Gastroesophageal sphincter (tissue), 4 donors: Measurements from ENCODE around the gene CLCN1. TPM values are rescaled to one million over a fixed set of nuclear protein-coding genes. Genes with fewer than 3 reads are reported as not detected.

Experiments used
- ATAC-seq: fragments of 150-250 bp; one replicate; pipeline ENCODE4 v1.9.1; 2016; ENCODE audit warnings: mild to moderate bottlenecking, moderate library complexity
- H3K27ac ChIP-seq, 4 donors: fragments of 200-600 bp; sonication (generic) in 3 of 4; 1 replicate in 3 of 4; 2 replicates in 1 of 4; pipeline ENCODE4 v1.5.1; 2016 to 2019
- H3K27me3 ChIP-seq: fragments of 200-600 bp; sonication (generic); one replicate; pipeline ENCODE4 v1.5.1; 2019
- H3K36me3 ChIP-seq, 2 donors: fragments of 200-600 bp; sonication (generic); one replicate each; pipeline ENCODE4 v1.5.1; 2019; ENCODE audit warnings: control low read depth in 1 of 2
- H3K4me1 ChIP-seq, 3 donors: fragments of 200-600 bp; sonication (generic); 1 replicate in 2 of 3; 2 replicates in 1 of 3; pipeline ENCODE4 v1.5.1; 2016 to 2019; ENCODE audit warnings: control low read depth in 2 of 3
- H3K4me3 ChIP-seq, 2 donors: fragments of 200-600 bp; sonication (generic); one replicate each; pipeline ENCODE4 v1.5.1; 2019; ENCODE audit warnings: mild to moderate bottlenecking in 1 of 2, moderate library complexity in 1 of 2
- H3K9me3 ChIP-seq, 3 donors: fragments of 200-600 bp; sonication (generic); one replicate each; pipeline ENCODE4 v1.5.1; 2017 to 2019; ENCODE audit warnings: control low read depth in 2 of 3
- EP300 ChIP-seq: sonication (generic); formaldehyde crosslinking; IDR thresholded peaks from one replicate; pipeline ENCODE4 v1.6.1; 2017; ENCODE audit warnings: antibody characterized with exemption, mild to moderate bottlenecking
- POLR2A ChIP-seq, 2 donors: fragments of 450-650 bp; IDR thresholded peaks; one replicate each; pipeline ENCODE4 v1.6.1; 2017; ENCODE audit warnings: antibody characterized with exemption in 2 of 2, mild to moderate bottlenecking in 2 of 2, moderate library complexity in 1 of 2
- POLR2AphosphoS5 ChIP-seq: sonication (generic); formaldehyde crosslinking; IDR thresholded peaks from one replicate; pipeline ENCODE4 v1.6.1; 2017; ENCODE audit warnings: antibody characterized with exemption
- WGBS, 2 donors: methylation state at CpG; one replicate each; pipeline ENCODE4 v1.1.5; 2018; ENCODE audit warnings: low coverage in 1 of 2; 5-methylcytosine and 5-hydroxymethylcytosine counted together
- total RNA-seq, 4 donors: library from RNA; depleted of rRNA; stranded (reverse); fragments of >200 nt; gene quantifications; one replicate each; pipeline ENCODE4 v1.1.0, GENCODE V29; 2016
- TF ChIP-seq, protein P1 (sequence below), 4 experiments: fragments of 200-600 bp in 2 of 4; fragments of 450-650 bp in 2 of 4; sonication (generic) in 1 of 4; IDR thresholded peaks; one replicate each; pipeline ENCODE4 v1.5.1; 2017 to 2019; ENCODE audit warnings: antibody characterized with exemption in 4 of 4, mild to moderate bottlenecking in 2 of 4, moderate library complexity in 2 of 4

The CLCN1 gene
- total RNA-seq, 4 donors from 2014 or later, result not detected

DNA sequence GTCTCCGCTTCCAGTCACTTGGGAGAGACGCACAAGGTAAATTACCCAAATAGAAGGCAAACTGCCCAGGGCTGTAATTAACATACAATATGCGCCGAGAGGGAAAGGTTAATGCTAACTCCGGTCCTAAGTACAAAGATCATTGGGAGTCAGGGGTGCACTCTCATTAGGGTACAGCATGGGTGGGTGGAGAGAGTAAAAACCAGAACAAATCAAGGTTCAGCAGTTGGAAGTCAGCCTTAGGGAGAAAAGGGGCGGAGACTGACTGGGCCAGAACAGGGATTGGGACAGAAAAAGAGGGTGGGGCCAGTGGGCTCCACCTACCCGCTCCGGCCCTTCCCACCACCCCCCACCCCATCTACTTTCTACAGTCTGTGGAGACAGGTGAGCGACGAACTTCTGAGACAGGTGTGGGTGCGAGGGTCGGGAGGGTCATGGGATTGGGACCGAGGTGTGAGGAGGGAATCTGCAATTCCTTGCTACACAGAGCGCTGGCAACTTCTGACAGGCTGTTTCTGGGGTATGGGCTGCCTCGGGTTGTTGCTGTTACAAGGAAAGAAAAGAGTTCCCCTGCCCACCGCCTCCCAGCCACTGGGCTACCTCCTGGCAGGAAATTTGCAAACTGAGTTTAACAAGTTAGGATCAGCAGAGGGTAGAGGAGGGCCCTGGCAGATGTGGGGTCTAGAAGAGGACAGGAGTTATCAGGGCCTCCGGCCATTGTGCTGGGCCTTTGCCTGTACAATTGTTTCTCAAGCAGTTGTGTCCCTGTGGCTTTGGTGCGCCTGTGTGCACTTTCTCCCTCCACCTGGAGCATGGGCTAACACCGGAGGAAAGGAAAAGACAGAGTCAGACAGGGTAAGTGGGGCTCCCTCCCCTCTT lies 31.1 kb upstream of the CLCN1 start, which contains the start of gene TMEM139:
Gene TMEM139, plus strand, starts transcription at position 368 of the 879 bp plus-strand sequence. CDS start 1,000 bp downstream, outside the sequence.
- H3K27ac ChIP-seq, result peak within 1 kb of the TSS in 1 of 4 donors; percentile 42
- WGBS, 2 donors, result 61 to 80% methylated on average over 10 to 12 of the region's 19 CpGs
- no peaks in the 10 kb centered on the region for H3K9me3 ChIP-seq
- no peak for ATAC-seq
- H3K4me3 ChIP-seq, result no peak within 1 kb of the TSS
- peaks cover 0 to 26% (median 8%) of the 10 kb centered on the region in 3 donors for H3K4me1 ChIP-seq
- TF ChIP-seq POLR2AphosphoS5 (no peak), EP300 (no peak), POLR2A (IDR thresholded peaks at IDR 0.05) (no peak)
- TF ChIP-seq, protein P1, sequence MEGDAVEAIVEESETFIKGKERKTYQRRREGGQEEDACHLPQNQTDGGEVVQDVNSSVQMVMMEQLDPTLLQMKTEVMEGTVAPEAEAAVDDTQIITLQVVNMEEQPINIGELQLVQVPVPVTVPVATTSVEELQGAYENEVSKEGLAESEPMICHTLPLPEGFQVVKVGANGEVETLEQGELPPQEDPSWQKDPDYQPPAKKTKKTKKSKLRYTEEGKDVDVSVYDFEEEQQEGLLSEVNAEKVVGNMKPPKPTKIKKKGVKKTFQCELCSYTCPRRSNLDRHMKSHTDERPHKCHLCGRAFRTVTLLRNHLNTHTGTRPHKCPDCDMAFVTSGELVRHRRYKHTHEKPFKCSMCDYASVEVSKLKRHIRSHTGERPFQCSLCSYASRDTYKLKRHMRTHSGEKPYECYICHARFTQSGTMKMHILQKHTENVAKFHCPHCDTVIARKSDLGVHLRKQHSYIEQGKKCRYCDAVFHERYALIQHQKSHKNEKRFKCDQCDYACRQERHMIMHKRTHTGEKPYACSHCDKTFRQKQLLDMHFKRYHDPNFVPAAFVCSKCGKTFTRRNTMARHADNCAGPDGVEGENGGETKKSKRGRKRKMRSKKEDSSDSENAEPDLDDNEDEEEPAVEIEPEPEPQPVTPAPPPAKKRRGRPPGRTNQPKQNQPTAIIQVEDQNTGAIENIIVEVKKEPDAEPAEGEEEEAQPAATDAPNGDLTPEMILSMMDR (IDR thresholded peaks at IDR 0.05), result no peak
- no peaks in the 10 kb centered on the region for H3K36me3 ChIP-seq
- H3K27me3 ChIP-seq, result no peaks in the 10 kb centered on the region

DNA sequence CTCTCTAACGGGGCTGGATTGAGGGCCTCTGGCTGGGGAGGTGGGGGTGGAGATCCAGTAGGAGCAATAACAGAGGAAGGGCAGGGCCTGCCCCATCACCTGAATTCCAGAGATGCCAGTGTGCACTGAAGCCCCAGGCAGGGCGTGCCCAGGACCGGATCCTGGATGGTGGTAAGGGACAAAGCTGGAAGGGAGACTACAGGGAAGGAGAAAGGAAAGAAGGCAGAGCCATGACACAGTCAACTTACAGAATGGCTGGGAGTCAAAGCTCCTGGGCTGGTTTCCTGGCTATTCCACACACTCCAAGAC lies 30.5 kb upstream of the CLCN1 start:
- Histone ChIP-seq H3K27ac (no peak overlapping the region), H3K9me3 (no peaks in the 10 kb centered on the region), H3K36me3 (no peaks in the 10 kb centered on the region), H3K4me3 (no peak overlapping the region), H3K27me3 (no peaks in the 10 kb centered on the region), H3K4me1 (peaks cover 0 to 27% (median 9%) of the 10 kb centered on the region in 3 donors)
- TF ChIP-seq EP300 (no peak), POLR2AphosphoS5 (no peak), POLR2A (IDR thresholded peaks at IDR 0.05) (no peak)
- TF ChIP-seq, protein P1 (IDR thresholded peaks at IDR 0.05), result no peak
- no peak for ATAC-seq
- no CpG with 5 or more reads among the region's 3 CpGs for WGBS, 2 donors

DNA sequence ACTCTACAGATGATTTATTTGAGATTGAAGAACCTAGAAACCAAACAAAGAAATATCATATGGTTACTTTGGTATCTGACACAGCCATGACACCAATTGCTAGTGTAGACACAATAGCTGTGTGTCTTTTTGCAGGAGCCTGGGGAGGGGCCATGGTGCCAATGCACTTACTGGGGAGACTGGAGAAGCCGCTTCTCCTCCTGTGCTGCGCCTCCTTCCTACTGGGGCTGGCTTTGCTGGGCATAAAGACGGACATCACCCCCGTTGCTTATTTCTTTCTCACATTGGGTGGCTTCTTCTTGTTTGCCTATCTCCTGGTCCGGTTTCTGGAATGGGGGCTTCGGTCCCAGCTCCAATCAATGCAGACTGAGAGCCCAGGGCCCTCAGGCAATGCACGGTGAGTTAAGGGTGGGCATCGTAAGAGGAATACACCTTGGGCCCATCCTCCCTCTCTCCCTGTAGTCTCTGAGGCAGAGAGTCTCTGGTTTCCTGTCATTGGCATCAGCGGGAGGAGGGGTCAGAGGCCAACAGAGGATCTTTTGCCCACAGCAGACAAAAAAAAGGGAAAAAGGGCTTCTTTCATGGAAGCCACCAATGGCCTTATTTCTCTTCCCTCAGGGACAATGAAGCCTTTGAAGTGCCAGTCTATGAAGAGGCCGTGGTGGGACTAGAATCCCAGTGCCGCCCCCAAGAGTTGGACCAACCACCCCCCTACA lies 29.9 kb upstream of the CLCN1 start:
- H3K36me3 ChIP-seq, result no peaks in the 10 kb centered on the region
- WGBS, 2 donors, result 95 to 100% methylated on average over 1 to 8 of the region's 11 CpGs
- H3K9me3 ChIP-seq, result no peaks in the 10 kb centered on the region
- H3K4me3 ChIP-seq, result no peak overlapping the region
- no peak for ATAC-seq
- H3K4me1 ChIP-seq, result peaks cover 0 to 32% (median 14%) of the 10 kb centered on the region in 3 donors
- TF ChIP-seq, protein P1 (IDR thresholded peaks at IDR 0.05), result no peak
- TF ChIP-seq POLR2A (IDR thresholded peaks at IDR 0.05), result no peak
- TF ChIP-seq POLR2AphosphoS5, result no peak
- TF ChIP-seq EP300, result no peak
- no peak overlapping the region for H3K27ac ChIP-seq
- no peaks in the 10 kb centered on the region for H3K27me3 ChIP-seq

DNA sequence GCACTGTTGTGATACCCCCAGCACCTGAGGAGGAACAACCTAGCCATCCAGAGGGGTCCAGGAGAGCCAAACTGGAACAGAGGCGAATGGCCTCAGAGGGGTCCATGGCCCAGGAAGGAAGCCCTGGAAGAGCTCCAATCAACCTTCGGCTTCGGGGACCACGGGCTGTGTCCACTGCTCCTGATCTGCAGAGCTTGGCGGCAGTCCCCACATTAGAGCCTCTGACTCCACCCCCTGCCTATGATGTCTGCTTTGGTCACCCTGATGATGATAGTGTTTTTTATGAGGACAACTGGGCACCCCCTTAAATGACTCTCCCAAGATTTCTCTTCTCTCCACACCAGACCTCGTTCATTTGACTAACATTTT lies 29.4 kb upstream of the CLCN1 start:
- no peaks in the 10 kb centered on the region for H3K9me3 ChIP-seq
- peaks cover 0 to under 1% of the 10 kb centered on the region in 2 donors for H3K36me3 ChIP-seq
- H3K4me3 ChIP-seq, result no peak overlapping the region
- H3K4me1 ChIP-seq, result peaks cover 0 to 37% (median 15%) of the 10 kb centered on the region in 3 donors
- WGBS, 2 donors, result 75 to 92% methylated on average over 1 to 5 of the region's 6 CpGs
- ATAC-seq, result no peak
- no peaks in the 10 kb centered on the region for H3K27me3 ChIP-seq
- H3K27ac ChIP-seq, result no peak overlapping the region
- no peak for TF ChIP-seq POLR2A (IDR thresholded peaks at IDR 0.05)
- TF ChIP-seq, protein P1 (IDR thresholded peaks at IDR 0.05), result no peak
- TF ChIP-seq EP300, result no peak
- no peak for TF ChIP-seq POLR2AphosphoS5
